ENCODE measurements around the gene RAP1GDS1. TPM values are rescaled to one million over a fixed set of nuclear protein-coding genes. Genes with fewer than 3 reads are reported as not detected.

RAP1GDS1 gene
- total RNA-seq, 1 donor from 2014 or later, result 37.0 TPM

DNA sequence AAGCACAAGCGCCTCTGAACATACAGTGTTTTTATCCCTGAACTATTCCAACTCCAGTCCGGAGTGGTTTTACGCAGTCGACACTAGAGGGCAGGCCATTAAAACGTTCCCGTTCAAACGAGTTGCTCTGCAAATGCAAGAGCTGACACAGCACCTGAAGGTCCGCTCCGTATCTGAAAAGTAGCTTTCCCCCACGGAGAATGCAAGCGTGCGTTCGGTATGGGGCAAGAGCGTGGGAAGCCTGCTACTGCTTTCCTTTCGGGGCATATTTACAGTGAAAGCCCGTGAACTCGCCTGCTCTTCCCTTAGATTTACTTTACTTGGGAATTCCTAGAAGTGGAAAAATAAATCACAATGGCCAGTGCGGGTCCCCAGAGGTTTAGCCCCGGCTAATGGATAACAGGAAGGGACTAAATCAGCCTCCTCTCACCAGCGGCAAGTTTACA, 206.5 kb downstream of the RAP1GDS1 start:
- no peak overlapping the region for H3K27ac ChIP-seq
- ATAC-seq (peak; percentile 92 to 96), DNase-seq (peak; percentile 69)
- H3K4me3 ChIP-seq, result peak overlapping the region; percentile 48
- intact Hi-C loops (cut with DNase I), result no loop called here
- peak; percentile 79 for TF ChIP-seq CTCF (IDR thresholded peaks at IDR 0.05)
- H3K27me3 ChIP-seq (ENCODE audit: low read depth), result no peaks in the 10 kb centered on the region
- H3K4me1 ChIP-seq, result peaks cover 22% of the 10 kb centered on the region
- no peaks in the 10 kb centered on the region for H3K36me3 ChIP-seq
- no peaks in the 10 kb centered on the region for H3K9me3 ChIP-seq

DNA sequence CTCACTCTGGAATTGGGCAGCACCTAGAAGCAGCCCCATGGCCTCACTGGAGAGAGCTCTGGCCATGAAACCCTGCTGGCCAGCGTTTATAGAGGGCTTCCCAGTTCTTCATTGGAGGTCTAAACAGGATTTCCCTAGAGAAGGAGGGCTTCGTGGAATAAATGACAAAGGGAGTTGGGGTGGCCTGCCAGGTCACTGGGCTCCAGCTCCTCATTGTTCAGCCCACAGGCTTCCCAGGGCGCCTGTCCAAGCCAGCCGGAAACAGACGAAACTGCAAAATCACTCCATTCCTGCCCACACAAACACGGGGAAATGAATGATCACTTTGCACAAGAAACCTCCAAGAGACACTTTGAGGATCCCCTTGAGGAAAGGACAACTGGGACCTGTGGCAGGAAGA, 207.5 kb downstream of the RAP1GDS1 start:
- H3K4me3 ChIP-seq, result no peak overlapping the region
- DNase-seq (no peak), ATAC-seq (no peak)
- no peaks in the 10 kb centered on the region for H3K27me3 ChIP-seq (ENCODE audit: low read depth)
- H3K27ac ChIP-seq, result no peak overlapping the region
- H3K36me3 ChIP-seq, result no peaks in the 10 kb centered on the region
- TF ChIP-seq CTCF (IDR thresholded peaks at IDR 0.05), result no peak
- intact Hi-C loops (cut with DNase I), result no loop called here
- peaks cover 22% of the 10 kb centered on the region for H3K4me1 ChIP-seq
- H3K9me3 ChIP-seq, result no peaks in the 10 kb centered on the region

DNA sequence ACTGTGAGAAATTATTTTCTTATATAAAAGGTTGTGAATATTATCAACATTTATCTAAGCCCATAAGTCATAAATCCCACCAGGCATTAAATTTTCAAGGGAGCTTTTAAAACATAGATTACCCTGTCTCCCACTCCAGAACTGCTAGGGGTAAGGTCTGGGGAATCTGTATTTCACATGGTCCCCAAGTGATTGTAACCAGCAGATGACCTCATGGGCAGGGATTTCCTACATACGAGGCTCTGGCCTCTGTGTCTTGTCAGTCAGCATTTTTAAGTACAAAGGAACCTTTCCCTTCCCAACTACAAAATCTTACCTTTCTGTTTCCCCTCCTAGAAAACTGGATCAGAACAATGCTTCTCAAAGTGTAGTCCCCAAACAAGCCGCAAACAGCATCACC, 208.6 kb downstream of the RAP1GDS1 start:
- no peak for TF ChIP-seq CTCF (IDR thresholded peaks at IDR 0.05)
- peaks cover 22% of the 10 kb centered on the region for H3K4me1 ChIP-seq
- H3K27me3 ChIP-seq (ENCODE audit: low read depth), result no peaks in the 10 kb centered on the region
- no peaks in the 10 kb centered on the region for H3K36me3 ChIP-seq
- DNase-seq (no peak), ATAC-seq (no peak)
- no peaks in the 10 kb centered on the region for H3K9me3 ChIP-seq
- no peak overlapping the region for H3K27ac ChIP-seq
- no peak overlapping the region for H3K4me3 ChIP-seq
- intact Hi-C loops (cut with DNase I), result no loop called here

DNA sequence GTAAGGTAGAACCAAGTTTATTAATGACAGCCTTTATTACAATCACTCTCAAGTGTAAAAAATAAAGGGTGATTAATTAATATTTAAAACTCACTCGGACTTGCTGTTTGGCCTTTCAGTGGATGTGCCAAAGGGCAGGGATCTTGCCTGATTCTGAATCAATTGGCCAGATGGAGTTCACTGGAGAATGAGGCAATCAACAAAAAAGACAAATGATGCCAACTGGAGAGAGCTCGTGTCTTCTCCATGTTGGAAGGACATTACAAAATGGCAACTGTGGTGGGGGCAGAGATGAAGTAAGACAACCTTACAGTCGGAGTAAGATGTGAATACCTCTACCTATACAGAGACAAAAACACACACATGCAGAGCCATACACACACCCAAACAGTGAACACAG, 209.2 kb downstream of the RAP1GDS1 start:
- Histone ChIP-seq H3K27ac (no peak overlapping the region), H3K36me3 (no peaks in the 10 kb centered on the region), H3K4me1 (peaks cover 22% of the 10 kb centered on the region), H3K9me3 (no peaks in the 10 kb centered on the region), H3K27me3 (ENCODE audit: low read depth) (no peaks in the 10 kb centered on the region), H3K4me3 (no peak overlapping the region)
- no peak for TF ChIP-seq CTCF (IDR thresholded peaks at IDR 0.05)
- intact Hi-C loops (cut with DNase I), result no loop called here
- no peak for DNase-seq
- ATAC-seq, result no peak

DNA sequence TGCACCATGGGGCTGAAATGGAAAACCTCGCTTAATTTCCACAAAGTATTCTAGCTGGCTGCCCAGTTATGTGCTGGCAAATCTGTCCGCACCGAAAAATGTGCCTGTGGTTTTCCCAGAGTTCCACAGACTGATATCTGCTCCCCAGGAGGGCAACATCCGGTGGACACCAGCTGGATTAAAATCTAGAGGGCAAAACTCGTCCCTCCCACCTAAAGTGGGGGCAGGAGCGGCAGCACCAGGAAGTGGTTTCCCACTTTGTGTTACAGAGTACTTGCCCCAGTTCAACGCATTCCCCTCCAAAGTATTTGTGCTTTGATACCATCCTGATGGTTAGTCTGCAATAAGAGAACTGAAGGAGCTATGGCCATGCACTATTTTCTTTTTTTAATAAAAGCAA, 209.6 kb downstream of the RAP1GDS1 start:
- intact Hi-C loops (cut with DNase I), result no loop called here
- Histone ChIP-seq H3K9me3 (no peaks in the 10 kb centered on the region), H3K27me3 (ENCODE audit: low read depth) (no peaks in the 10 kb centered on the region), H3K36me3 (no peaks in the 10 kb centered on the region), H3K4me1 (peaks cover 22% of the 10 kb centered on the region), H3K27ac (no peak overlapping the region), H3K4me3 (no peak overlapping the region)
- ATAC-seq, result no peak
- TF ChIP-seq CTCF (IDR thresholded peaks at IDR 0.05), result no peak
- DNase-seq, result no peak

DNA sequence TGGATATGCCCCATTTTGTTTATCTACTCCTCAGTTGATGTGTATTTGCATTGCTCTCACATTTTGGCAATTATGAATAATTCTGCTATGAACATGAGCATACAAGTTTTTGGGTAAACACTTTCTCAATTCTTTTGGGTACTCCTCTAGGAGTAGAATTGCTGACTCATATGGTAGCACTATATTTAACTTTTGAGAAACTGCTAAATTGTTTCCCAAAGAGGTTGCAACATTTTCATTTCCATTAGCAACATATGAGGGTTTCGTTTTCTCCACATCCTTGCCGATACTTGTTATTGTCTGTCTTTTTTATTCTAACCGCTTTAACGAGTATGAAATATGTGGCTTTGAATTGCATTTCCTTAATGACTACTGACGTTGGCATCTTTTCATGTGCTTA, 211.9 kb downstream of the RAP1GDS1 start:
- TF ChIP-seq CTCF (IDR thresholded peaks at IDR 0.05), result no peak
- ATAC-seq (peak in 1 of 2 donors; percentile 57), DNase-seq (no peak)
- H3K27me3 ChIP-seq (ENCODE audit: low read depth), result no peaks in the 10 kb centered on the region
- H3K4me3 ChIP-seq, result no peak overlapping the region
- H3K9me3 ChIP-seq, result no peaks in the 10 kb centered on the region
- intact Hi-C loops (cut with DNase I), result no loop called here
- no peak overlapping the region for H3K27ac ChIP-seq
- no peaks in the 10 kb centered on the region for H3K36me3 ChIP-seq
- peaks cover 12% of the 10 kb centered on the region for H3K4me1 ChIP-seq

Data from lower lobe of right lung (tissue), 2 donors.